GM21576 (cell line): Measurements from ENCODE around the gene NAGA.
"Not testable (repeated sequence)": the region's sequence is repeated elsewhere in the genome, so short reads cannot be mapped to it uniquely, and the experiment has no call there.

Experiments
- ATAC-seq: cut with Tn5 transposase; IDR thresholded peaks from one replicate; pipeline ENCODE4 v1.9.1; 2021; ENCODE audit warnings: mild to moderate bottlenecking, moderate library complexity; ENCODE audit not compliant: unreplicated experiment

Gene NAGA

GRCh38 chr22:42076764-42077485 lies 6.3 kb upstream of the NAGA start:
- no peak for ATAC-seq

GRCh38 chr22:42074846-42075676 lies 4.4 kb upstream of the NAGA start:
- ATAC-seq, result no peak

GRCh38 chr22:42074132-42074811 lies 3.7 kb upstream of the NAGA start, which contains the start of gene PHETA2:
TSS of gene PHETA2 (plus strand) at chr22:42074248. CDS start at chr22:42077294, 3,046 bp downstream.
- ATAC-seq, result no peak

- no peak for ATAC-seq
Measured at GRCh38 chr22:42073621-42074041, 3.0 kb upstream of the NAGA start.

- ATAC-seq, result no peak
Measured at GRCh38 chr22:42072606-42073330, 2.2 kb upstream of the NAGA start.

GRCh38 chr22:42071508-42071907 lies 896 bp upstream of the NAGA start:
- not testable (repeated sequence) for ATAC-seq

- ATAC-seq, result peak; percentile 4
Measured at GRCh38 chr22:42069801-42070516, 653 bp downstream of the NAGA start.

- no peak for ATAC-seq
Measured at GRCh38 chr22:42068291-42068690, 2.3 kb downstream of the NAGA start.

- no peak for ATAC-seq
Measured at GRCh38 chr22:42067671-42068251, 2.9 kb downstream of the NAGA start.

- ATAC-seq, result no peak
Measured at GRCh38 chr22:42066937-42067336, 3.7 kb downstream of the NAGA start.

- no peak for ATAC-seq
Measured at GRCh38 chr22:42066126-42066761, 4.4 kb downstream of the NAGA start.

GRCh38 chr22:42065438-42066125 lies 5.0 kb downstream of the NAGA start:
- ATAC-seq, result no peak

- no peak for ATAC-seq
Measured at GRCh38 chr22:42064629-42065028, 6.0 kb downstream of the NAGA start.

- no peak for ATAC-seq
Measured at GRCh38 chr22:42062506-42063170, 8.0 kb downstream of the NAGA start.

GRCh38 chr22:42061041-42061440 lies 9.6 kb downstream of the NAGA start:
- ATAC-seq, result no peak

- ATAC-seq, result no peak
Measured at GRCh38 chr22:42060489-42060888, 10.1 kb downstream of the NAGA start.

- no peak for ATAC-seq
Measured at GRCh38 chr22:42056757-42057511, 13.7 kb downstream of the NAGA start.
